BE2C (cell line): ENCODE data around the gene APLNR.

ENCODE experiments used
- DNase-seq: peaks from one replicate; pipeline ENCODE4 v3.0.0-alpha.2; 2020
- H3K27me3 ChIP-seq: fragments of 250-450 bp; sonication (Bioruptor Pico); 2 replicates; pipeline ENCODE4 v1.5.1; 2020; ENCODE audit warnings: mild to moderate bottlenecking
- H3K36me3 ChIP-seq: fragments of 250-450 bp; sonication (Bioruptor Pico); 2 replicates; pipeline ENCODE4 v1.5.1; 2020; ENCODE audit warnings: mild to moderate bottlenecking
- H3K4me1 ChIP-seq: fragments of 250-450 bp; sonication (Bioruptor Pico); 2 replicates; pipeline ENCODE4 v1.5.1; 2020
- H3K4me3 ChIP-seq: 2 replicates; pipeline ENCODE4 v1.5.1; 2011; ENCODE audit warnings: low read depth, low read length
- H3K9me3 ChIP-seq: fragments of 250-450 bp; sonication (Bioruptor Pico); 2 replicates; pipeline ENCODE4 v1.5.1; 2020
- TF ChIP-seq, protein P1 (sequence below): IDR thresholded peaks from 2 replicates; pipeline ENCODE4 v1.5.1; 2012; ENCODE audit warnings: mild to moderate bottlenecking, low read depth, low read length

Gene APLNR

DNA sequence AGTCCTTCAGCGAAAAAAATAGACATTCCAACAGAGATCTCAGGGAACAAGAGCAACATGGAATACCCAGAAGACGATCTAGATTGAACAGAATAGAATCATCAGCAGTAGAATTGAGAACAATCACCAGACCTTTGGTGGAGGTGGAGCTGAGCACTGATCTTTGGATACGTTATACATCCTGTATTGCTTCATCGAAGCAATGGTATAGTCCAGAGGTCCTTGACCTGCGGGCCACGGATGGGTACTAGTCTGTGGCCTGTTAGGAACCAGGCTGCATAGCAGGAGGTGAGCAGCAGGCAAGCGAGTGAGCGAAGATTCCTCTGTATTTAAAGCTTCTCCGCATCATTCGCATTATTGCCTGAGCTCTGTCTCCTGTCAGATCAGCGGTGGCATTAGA, 37.7 kb downstream of the APLNR start:
- H3K4me1 ChIP-seq, result peaks cover 9% of the 10 kb centered on the region
- no peaks in the 10 kb centered on the region for H3K9me3 ChIP-seq
- no peak for DNase-seq
- H3K27me3 ChIP-seq, result no peaks in the 10 kb centered on the region
- no peak overlapping the region for H3K4me3 ChIP-seq
- no peaks in the 10 kb centered on the region for H3K36me3 ChIP-seq
- TF ChIP-seq, protein P1, sequence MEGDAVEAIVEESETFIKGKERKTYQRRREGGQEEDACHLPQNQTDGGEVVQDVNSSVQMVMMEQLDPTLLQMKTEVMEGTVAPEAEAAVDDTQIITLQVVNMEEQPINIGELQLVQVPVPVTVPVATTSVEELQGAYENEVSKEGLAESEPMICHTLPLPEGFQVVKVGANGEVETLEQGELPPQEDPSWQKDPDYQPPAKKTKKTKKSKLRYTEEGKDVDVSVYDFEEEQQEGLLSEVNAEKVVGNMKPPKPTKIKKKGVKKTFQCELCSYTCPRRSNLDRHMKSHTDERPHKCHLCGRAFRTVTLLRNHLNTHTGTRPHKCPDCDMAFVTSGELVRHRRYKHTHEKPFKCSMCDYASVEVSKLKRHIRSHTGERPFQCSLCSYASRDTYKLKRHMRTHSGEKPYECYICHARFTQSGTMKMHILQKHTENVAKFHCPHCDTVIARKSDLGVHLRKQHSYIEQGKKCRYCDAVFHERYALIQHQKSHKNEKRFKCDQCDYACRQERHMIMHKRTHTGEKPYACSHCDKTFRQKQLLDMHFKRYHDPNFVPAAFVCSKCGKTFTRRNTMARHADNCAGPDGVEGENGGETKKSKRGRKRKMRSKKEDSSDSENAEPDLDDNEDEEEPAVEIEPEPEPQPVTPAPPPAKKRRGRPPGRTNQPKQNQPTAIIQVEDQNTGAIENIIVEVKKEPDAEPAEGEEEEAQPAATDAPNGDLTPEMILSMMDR, result no peak

DNA sequence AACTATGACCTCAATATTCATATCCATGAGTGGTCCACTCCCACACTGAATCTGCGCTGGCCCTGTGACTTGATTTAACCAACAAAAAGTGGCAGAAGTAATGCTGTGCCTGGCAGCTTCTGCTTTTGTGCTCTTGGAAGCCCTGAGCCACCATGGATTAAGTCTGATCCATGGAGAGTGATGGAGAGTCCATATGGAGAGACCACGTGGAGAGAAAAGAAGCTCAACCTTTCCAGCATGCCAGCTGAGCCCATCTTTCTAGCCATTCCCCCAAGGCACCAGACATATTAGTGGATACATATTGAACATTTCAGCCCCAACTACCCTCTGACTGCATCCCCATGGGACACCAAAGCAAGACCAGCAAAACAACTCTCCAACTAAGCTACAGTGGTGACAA, 39.3 kb downstream of the APLNR start:
- Histone ChIP-seq H3K27me3 (no peaks in the 10 kb centered on the region), H3K36me3 (no peaks in the 10 kb centered on the region), H3K9me3 (no peaks in the 10 kb centered on the region), H3K4me3 (no peak overlapping the region), H3K4me1 (peaks cover 9% of the 10 kb centered on the region)
- no peak for DNase-seq
- TF ChIP-seq, protein P1, result no peak

DNA sequence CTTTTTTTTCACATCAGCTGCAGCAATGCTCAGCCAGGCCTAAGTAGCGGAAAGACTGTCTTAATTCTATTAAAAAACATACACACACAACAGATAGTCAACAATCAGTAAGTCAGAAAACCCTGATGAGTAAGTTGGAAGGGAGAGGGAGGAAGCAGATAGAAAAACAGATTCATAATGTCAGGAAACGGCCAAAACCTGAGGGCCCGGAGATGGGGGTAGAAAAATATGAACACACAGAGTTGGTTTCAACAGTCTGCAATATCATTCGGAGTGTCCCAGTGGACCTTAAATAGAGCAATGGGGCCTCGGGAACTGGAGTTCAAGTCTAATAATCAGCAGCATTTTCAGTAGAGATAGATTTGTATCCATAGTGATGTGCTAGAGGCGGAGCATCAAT, 40.5 kb downstream of the APLNR start:
- Histone ChIP-seq H3K9me3 (no peaks in the 10 kb centered on the region), H3K27me3 (no peaks in the 10 kb centered on the region), H3K4me1 (peaks cover 9% of the 10 kb centered on the region), H3K4me3 (no peak overlapping the region), H3K36me3 (no peaks in the 10 kb centered on the region)
- DNase-seq, result no peak
- TF ChIP-seq, protein P1, result no peak

DNA sequence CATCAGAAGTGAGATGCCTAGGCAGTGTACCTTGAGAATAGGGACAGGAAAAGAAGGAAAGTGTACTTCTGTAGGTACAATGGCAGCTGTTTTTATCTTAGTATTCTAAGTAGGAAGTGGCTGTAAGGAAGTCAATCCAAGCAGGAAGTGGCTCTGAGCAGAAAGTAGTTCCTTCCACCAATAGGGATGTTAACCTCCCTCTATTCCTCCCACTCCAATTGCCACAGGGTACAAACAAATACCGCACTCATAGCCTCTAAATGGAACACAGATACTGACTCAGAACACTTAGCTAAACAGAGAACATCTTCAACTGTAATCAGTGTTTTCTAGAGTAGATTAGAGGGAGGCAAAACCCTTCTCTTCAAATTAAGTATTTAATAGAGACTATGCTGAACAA, 44.7 kb downstream of the APLNR start:
- no peak overlapping the region for H3K4me3 ChIP-seq
- no peaks in the 10 kb centered on the region for H3K27me3 ChIP-seq
- peaks cover 6% of the 10 kb centered on the region for H3K4me1 ChIP-seq
- no peaks in the 10 kb centered on the region for H3K9me3 ChIP-seq
- H3K36me3 ChIP-seq, result no peaks in the 10 kb centered on the region
- TF ChIP-seq, protein P1, result no peak
- DNase-seq, result no peak

DNA sequence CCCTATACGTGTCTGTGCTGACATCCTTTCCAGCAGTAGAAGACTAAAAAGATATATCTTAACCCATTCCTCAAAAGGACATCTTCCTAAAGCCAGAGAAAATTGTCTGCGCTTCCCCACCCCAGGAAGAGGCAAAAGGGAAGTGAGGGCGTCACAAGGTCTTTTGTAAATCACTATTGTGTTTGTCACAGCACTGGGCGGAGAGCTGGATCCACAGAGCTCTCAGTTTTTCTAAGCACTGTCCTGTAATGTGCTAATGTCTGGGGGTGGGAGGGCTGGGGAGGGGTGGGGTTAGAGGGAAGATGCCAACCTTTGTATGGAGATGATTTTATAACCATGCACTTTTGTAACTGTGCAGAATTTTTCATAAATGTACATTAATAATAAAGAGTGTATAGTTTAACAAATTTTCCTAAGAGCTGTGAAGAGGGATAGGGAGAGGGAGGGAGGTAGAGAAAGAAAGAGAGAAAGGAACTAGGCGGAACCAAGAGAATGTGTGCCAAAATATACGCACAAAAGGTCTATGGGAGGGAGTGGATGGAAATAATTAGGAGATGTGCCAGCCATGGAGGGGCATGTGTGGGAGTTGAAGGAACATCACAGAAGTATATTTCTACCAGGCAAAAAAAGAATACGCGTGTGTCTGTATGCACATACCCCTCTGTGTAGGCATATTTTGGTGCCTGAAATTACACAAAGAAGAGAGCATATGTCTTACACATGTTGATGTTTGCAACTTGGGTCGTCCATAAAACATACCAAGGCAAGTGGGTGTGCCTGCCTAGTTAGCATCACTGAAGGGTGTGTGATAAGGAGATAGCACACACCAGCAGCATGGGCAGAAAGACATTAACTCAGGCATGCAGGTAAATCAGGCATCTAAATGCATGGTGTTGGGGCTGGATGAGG, 45.5 kb downstream of the APLNR start:
- Histone ChIP-seq H3K9me3 (no peaks in the 10 kb centered on the region), H3K27me3 (no peaks in the 10 kb centered on the region), H3K4me1 (no peaks in the 10 kb centered on the region), H3K4me3 (no peak overlapping the region), H3K36me3 (no peaks in the 10 kb centered on the region)
- TF ChIP-seq, protein P1, result no peak
- DNase-seq, result no peak

DNA sequence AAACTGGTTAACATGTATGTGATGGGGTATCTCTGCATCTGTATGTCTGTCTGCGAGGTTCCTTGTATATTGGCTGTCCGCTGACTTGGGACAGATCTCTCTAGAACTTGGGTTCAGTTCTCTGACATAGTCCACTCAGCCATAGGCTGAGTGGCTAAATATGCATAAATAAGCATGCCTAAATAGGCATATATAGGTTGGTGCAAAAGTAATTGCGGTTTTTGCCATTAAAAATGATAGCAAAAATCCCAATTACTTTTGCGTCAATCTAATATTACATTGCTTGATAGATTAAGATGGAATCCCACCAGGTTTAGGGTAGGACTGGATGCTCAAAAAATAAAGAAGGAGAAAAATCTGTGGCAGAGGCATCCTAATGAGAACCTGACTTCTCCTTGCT, 46.5 kb downstream of the APLNR start:
- H3K4me3 ChIP-seq, result no peak overlapping the region
- H3K9me3 ChIP-seq, result no peaks in the 10 kb centered on the region
- DNase-seq, result no peak
- H3K4me1 ChIP-seq, result no peaks in the 10 kb centered on the region
- no peaks in the 10 kb centered on the region for H3K27me3 ChIP-seq
- no peaks in the 10 kb centered on the region for H3K36me3 ChIP-seq
- TF ChIP-seq, protein P1, result no peak
